Upper lobe of left lung (tissue), 6 donors: Measurements from ENCODE around the gene SCO2. TPM values are rescaled to one million over a fixed set of nuclear protein-coding genes. Genes with fewer than 3 reads are reported as not detected.

Source experiments
- ATAC-seq, 2 donors: fragments of 200-7000 bp; cut with Tn5 transposase; one replicate each; pipeline ENCODE4 v1.9.1; 2022; ENCODE audit warnings: mild to moderate bottlenecking in 2 of 2, moderate library complexity in 2 of 2; ENCODE audit not compliant: low FRiP score in 2 of 2
- DNase-seq, 2 donors: peaks; one replicate each; pipeline ENCODE4 v3.0.0-alpha.2; 2019 to 2020
- H3K27ac ChIP-seq, 4 donors: fragments of 200-600 bp; sonication (generic); one replicate each; pipeline ENCODE4 v1.5.1; 2016 to 2019
- H3K27me3 ChIP-seq, 4 donors: fragments of 200-600 bp; sonication (generic); one replicate each; pipeline ENCODE4 v1.5.1; 2017 to 2019
- H3K36me3 ChIP-seq, 4 donors: fragments of 200-600 bp; sonication (generic); one replicate each; pipeline ENCODE4 v1.5.1; 2016 to 2019
- H3K4me1 ChIP-seq, 4 donors: fragments of 200-600 bp; sonication (generic); one replicate each; pipeline ENCODE4 v1.5.1; 2018 to 2019
- H3K4me3 ChIP-seq, 4 donors: fragments of 200-600 bp; sonication (generic); one replicate each; pipeline ENCODE4 v1.5.1; 2017 to 2019; ENCODE audit warnings: mild to moderate bottlenecking in 2 of 4, moderate library complexity in 1 of 4
- H3K9me3 ChIP-seq, 4 donors: fragments of 200-600 bp; sonication (generic); one replicate each; pipeline ENCODE4 v1.5.1; 2018 to 2019
- CTCF ChIP-seq, 6 experiments: fragments of 450-650 bp in 4 of 6; fragments of 200-600 bp in 2 of 6; sonication (generic) in 2 of 6; IDR thresholded peaks; one replicate each; pipeline ENCODE4 v1.5.1; 2016 to 2019; ENCODE audit warnings: antibody characterized with exemption in 6 of 6
- EP300 ChIP-seq, 4 donors: sonication (generic); formaldehyde crosslinking; IDR thresholded peaks; one replicate each; pipeline ENCODE4 v1.5.1; 2017; ENCODE audit warnings: antibody characterized with exemption in 4 of 4, control low read depth in 2 of 4
- POLR2A ChIP-seq, 4 donors: fragments of 450-650 bp; IDR thresholded peaks; one replicate each; pipeline ENCODE4 v1.5.1; 2016 to 2017; ENCODE audit warnings: antibody characterized with exemption in 4 of 4, mild to moderate bottlenecking in 2 of 4
- POLR2AphosphoS5 ChIP-seq, 2 donors: sonication (generic); formaldehyde crosslinking; IDR thresholded peaks; one replicate each; pipeline ENCODE4 v1.5.1; 2017; ENCODE audit warnings: antibody characterized with exemption in 2 of 2
- WGBS, 2 donors: methylation state at CpG; one replicate each; pipeline ENCODE4 v1.1.5; 2017 to 2018; 5-methylcytosine and 5-hydroxymethylcytosine counted together
- total RNA-seq, 6 donors: library from RNA; depleted of rRNA in 4 of 6; stranded (reverse); fragments of >200 nt in 4 of 6; gene quantifications; one replicate each; pipeline versions ENCODE4 v1.1.0 to v1.2.1, GENCODE V29; 2016 to 2021
- donor health status: DM: no; HTN: no; CAD: no; lungs with moderate emphysema.
- donor health status: DM: no; HTN: yes; CAD: no; lungs with severe emphysema.

The SCO2 gene
- total RNA-seq, 6 donors from 2014 or later: 1.7 to 14.0 (median 9.2) TPM; not detected in 1

- WGBS, 2 donors: 6 to 10% methylated on average over 27 to 48 of the region's 61 CpGs
- peak within 1 kb of the TSS; percentile 63 to 82 (median 76) for H3K27ac ChIP-seq
- DNase-seq (peak; percentile 98 to 99), ATAC-seq (peak; percentile 99)
- H3K4me1 ChIP-seq: peaks cover 7 to 13% (median 10%) of the 10 kb centered on the region in 4 donors
- TF ChIP-seq EP300 (IDR thresholded peaks at IDR 0.05): no peak
- peak; percentile 98 to 99 (median 99) for TF ChIP-seq CTCF (IDR thresholded peaks at IDR 0.05)
- peak; percentile 64 to 87 for TF ChIP-seq POLR2AphosphoS5 (IDR thresholded peaks at IDR 0.05)
- peak in 3 of 4 donors; percentile 41 to 89 (median 56) for TF ChIP-seq POLR2A (IDR thresholded peaks at IDR 0.05)
- no peaks in the 10 kb centered on the region for H3K27me3 ChIP-seq
- H3K36me3 ChIP-seq: no peaks in the 10 kb centered on the region
- no peaks in the 10 kb centered on the region for H3K9me3 ChIP-seq
- H3K4me3 ChIP-seq: peak within 1 kb of the TSS; percentile 47 to 80 (median 58)
Measured at GRCh38 chr22:50562523-50563412, 37.4 kb upstream of the SCO2 start, which contains the start of gene SYCE3. TSS of gene SYCE3 (minus strand) at chr22:50562919. CDS start at chr22:50556405, 6,514 bp downstream.

GRCh38 chr22:50561401-50562358 lies 36.3 kb upstream of the SCO2 start:
- no peak for TF ChIP-seq CTCF (IDR thresholded peaks at IDR 0.05)
- TF ChIP-seq EP300 (IDR thresholded peaks at IDR 0.05): no peak
- no peak for TF ChIP-seq POLR2AphosphoS5 (IDR thresholded peaks at IDR 0.05)
- no peak for TF ChIP-seq POLR2A (IDR thresholded peaks at IDR 0.05)
- Histone ChIP-seq H3K36me3 (no peaks in the 10 kb centered on the region), H3K4me1 (peaks cover 7 to 13% (median 10%) of the 10 kb centered on the region in 4 donors), H3K27me3 (no peaks in the 10 kb centered on the region), H3K9me3 (no peaks in the 10 kb centered on the region), H3K4me3 (no peak overlapping the region), H3K27ac (no peak overlapping the region)
- WGBS, 2 donors: 79 to 82% methylated on average over 21 to 24 of the region's 34 CpGs
- DNase-seq: no peak
- ATAC-seq: no peak

GRCh38 chr22:50560034-50560433 lies 34.6 kb upstream of the SCO2 start:
- no peak for ATAC-seq
- H3K4me3 ChIP-seq: no peak overlapping the region
- peaks cover 7 to 13% (median 10%) of the 10 kb centered on the region in 4 donors for H3K4me1 ChIP-seq
- H3K27me3 ChIP-seq: no peaks in the 10 kb centered on the region
- no peaks in the 10 kb centered on the region for H3K36me3 ChIP-seq
- H3K27ac ChIP-seq: no peak overlapping the region
- H3K9me3 ChIP-seq: no peaks in the 10 kb centered on the region
- no peak for DNase-seq
- TF ChIP-seq POLR2AphosphoS5 (IDR thresholded peaks at IDR 0.05) (no peak), EP300 (IDR thresholded peaks at IDR 0.05) (no peak), POLR2A (IDR thresholded peaks at IDR 0.05) (no peak), CTCF (IDR thresholded peaks at IDR 0.05) (no peak)
- 81 to 94% methylated on average over 3 of the region's 3 CpGs for WGBS, 2 donors

- WGBS, 2 donors: 87% methylated on average over 5 of the region's 5 CpGs
- no peak for DNase-seq
Measured at GRCh38 chr22:50556703-50557102, 31.3 kb upstream of the SCO2 start.

More at GRCh38 chr22:50556703-50557102, 31.3 kb upstream of the SCO2 start:
- no peak for ATAC-seq
- Histone ChIP-seq H3K4me3 (no peak overlapping the region), H3K27me3 (no peaks in the 10 kb centered on the region), H3K4me1 (no peaks in the 10 kb centered on the region), H3K27ac (no peak overlapping the region), H3K9me3 (no peaks in the 10 kb centered on the region), H3K36me3 (no peaks in the 10 kb centered on the region)
- TF ChIP-seq EP300 (IDR thresholded peaks at IDR 0.05) (no peak), CTCF (IDR thresholded peaks at IDR 0.05) (no peak), POLR2A (IDR thresholded peaks at IDR 0.05) (no peak), POLR2AphosphoS5 (IDR thresholded peaks at IDR 0.05) (no peak)
